Measurements from ENCODE around the gene GRK1. TPM values are rescaled to one million over a fixed set of nuclear protein-coding genes. Genes with fewer than 3 reads are reported as not detected.
"Not testable (repeated sequence)": the region's sequence is repeated elsewhere in the genome, so short reads cannot be mapped to it uniquely, and the experiment has no call there.

GRK1 gene
- polyA plus RNA-seq, 1 experiment: not detected

DNA sequence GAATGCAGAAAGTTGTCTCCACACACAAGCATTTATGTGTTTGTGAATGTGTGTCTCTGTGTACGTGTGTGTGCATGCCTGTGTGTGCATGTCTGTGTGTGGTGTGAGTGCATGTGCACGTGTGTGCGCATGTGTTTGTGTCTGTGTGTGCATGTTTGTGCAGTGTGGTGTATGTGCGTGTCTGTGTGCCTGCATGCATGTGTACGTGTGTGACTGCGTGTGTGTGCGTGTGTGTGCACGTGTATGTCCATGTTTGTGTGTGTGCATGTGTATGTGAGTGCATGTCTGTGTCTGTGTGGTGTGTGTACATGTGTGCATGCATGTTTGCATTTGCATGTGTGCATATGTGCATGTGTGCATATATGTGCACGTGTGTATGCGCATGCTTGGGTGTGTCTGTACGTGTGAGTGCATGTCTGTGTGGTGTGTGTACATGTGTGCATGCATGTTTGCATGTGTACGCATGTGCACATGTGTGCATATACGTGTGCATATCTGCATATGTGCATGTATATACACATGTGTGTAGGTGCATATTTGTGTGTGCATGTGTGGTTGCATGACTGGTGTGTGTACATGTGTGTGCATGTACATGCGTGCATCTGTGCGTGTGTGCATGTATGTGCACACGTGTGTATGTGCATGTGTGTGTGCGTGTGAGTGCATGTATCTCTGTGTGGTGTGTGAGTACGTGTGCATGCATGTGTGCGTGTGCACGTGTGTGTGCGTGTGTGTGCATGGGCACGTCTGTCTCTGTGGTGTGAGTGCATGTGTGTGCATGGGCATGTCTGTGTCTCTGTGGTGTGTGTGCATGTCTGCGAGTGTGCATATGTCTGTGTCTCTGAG lies 83.8 kb downstream of the GRK1 start:
- peaks cover 20% of the 10 kb centered on the region for H3K9me3 ChIP-seq (ENCODE audit: control insufficient read depth, insufficient read depth, low read length)
- H3K27me3 ChIP-seq (ENCODE audit: control insufficient read depth, insufficient read depth, low read length): peaks cover 13% of the 10 kb centered on the region
- DNase-seq (ENCODE audit: low read depth, low spot score): no peak
- H3K4me3 ChIP-seq (ENCODE audit: low read depth, low read length): no peak overlapping the region
- no peak overlapping the region for H3K27ac ChIP-seq (ENCODE audit: low read depth, low read length)
- CTCF ChIA-PET: no interaction called here
- POLR2A ChIA-PET: no interaction called here
- no peak for TF ChIP-seq CTCF (IDR thresholded peaks at IDR 0.05; ENCODE audit: low read depth, low read length)

DNA sequence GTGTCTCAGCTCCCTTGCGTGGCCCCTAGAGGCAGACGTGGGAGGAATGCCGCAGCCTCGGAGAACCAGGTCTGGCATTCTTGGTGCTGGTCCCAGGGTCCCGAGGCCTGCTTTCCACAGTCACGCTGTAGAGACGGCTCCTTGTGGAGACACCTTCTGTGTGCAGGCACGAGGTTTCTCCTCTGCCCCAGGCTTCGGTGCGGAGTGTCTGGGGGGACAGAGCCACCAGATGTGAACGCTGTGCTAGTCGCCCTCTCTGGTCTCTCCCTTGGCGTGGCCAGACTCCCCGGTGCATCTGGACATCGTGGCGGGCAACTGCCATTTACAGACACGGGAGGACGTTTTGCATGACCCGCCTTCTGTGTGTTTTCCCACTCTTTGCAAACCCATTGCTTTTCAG lies 84.5 kb downstream of the GRK1 start:
- Histone ChIP-seq H3K27me3 (ENCODE audit: control insufficient read depth, insufficient read depth, low read length) (peaks cover 13% of the 10 kb centered on the region), H3K27ac (ENCODE audit: low read depth, low read length) (no peak overlapping the region), H3K9me3 (ENCODE audit: control insufficient read depth, insufficient read depth, low read length) (peaks cover 20% of the 10 kb centered on the region), H3K4me3 (ENCODE audit: low read depth, low read length) (no peak overlapping the region)
- no peak for TF ChIP-seq CTCF (IDR thresholded peaks at IDR 0.05; ENCODE audit: low read depth, low read length)
- CTCF ChIA-PET: no interaction called here
- no peak for DNase-seq (ENCODE audit: low read depth, low spot score)
- POLR2A ChIA-PET: no interaction called here

- CTCF ChIA-PET; DNase-seq (ENCODE audit: low read depth, low spot score); POLR2A ChIA-PET: not testable (repeated sequence)
Observed at GRCh38 chr13:113752211-113752986, 85.4 kb downstream of the GRK1 start.

GRCh38 chr13:113753171-113753570 lies 86.2 kb downstream of the GRK1 start:
- POLR2A ChIA-PET: no interaction called here

More at GRCh38 chr13:113752211-113752986, 85.4 kb downstream of the GRK1 start:
- not testable (repeated sequence) for H3K4me3 ChIP-seq (ENCODE audit: low read depth, low read length); H3K27ac ChIP-seq (ENCODE audit: low read depth, low read length)
- H3K27me3 ChIP-seq (ENCODE audit: control insufficient read depth, insufficient read depth, low read length): peaks cover 11% of the 10 kb centered on the region
- peaks cover 20% of the 10 kb centered on the region for H3K9me3 ChIP-seq (ENCODE audit: control insufficient read depth, insufficient read depth, low read length)

GRCh38 chr13:113754242-113754641 lies 87.2 kb downstream of the GRK1 start:
- Histone ChIP-seq H3K27me3 (ENCODE audit: control insufficient read depth, insufficient read depth, low read length) (peaks cover 9% of the 10 kb centered on the region), H3K27ac (ENCODE audit: low read depth, low read length) (no peak overlapping the region), H3K4me3 (ENCODE audit: low read depth, low read length) (no peak overlapping the region), H3K9me3 (ENCODE audit: control insufficient read depth, insufficient read depth, low read length) (peaks cover 20% of the 10 kb centered on the region)
- CTCF ChIA-PET: no interaction called here
- POLR2A ChIA-PET: no interaction called here
- no peak for TF ChIP-seq CTCF (IDR thresholded peaks at IDR 0.05; ENCODE audit: low read depth, low read length)
- DNase-seq (ENCODE audit: low read depth, low spot score): no peak

More at GRCh38 chr13:113753171-113753570, 86.2 kb downstream of the GRK1 start:
- no peak for TF ChIP-seq CTCF (IDR thresholded peaks at IDR 0.05; ENCODE audit: low read depth, low read length)
- no peak for DNase-seq (ENCODE audit: low read depth, low spot score)
- H3K4me3 ChIP-seq (ENCODE audit: low read depth, low read length): no peak overlapping the region
- CTCF ChIA-PET: no interaction called here
- H3K27me3 ChIP-seq (ENCODE audit: control insufficient read depth, insufficient read depth, low read length): peaks cover 9% of the 10 kb centered on the region
- H3K27ac ChIP-seq (ENCODE audit: low read depth, low read length): no peak overlapping the region
- H3K9me3 ChIP-seq (ENCODE audit: control insufficient read depth, insufficient read depth, low read length): peaks cover 20% of the 10 kb centered on the region

Measured in AG04450 (cell line).